ENCODE measurements around the gene ZNF276.

DNA sequence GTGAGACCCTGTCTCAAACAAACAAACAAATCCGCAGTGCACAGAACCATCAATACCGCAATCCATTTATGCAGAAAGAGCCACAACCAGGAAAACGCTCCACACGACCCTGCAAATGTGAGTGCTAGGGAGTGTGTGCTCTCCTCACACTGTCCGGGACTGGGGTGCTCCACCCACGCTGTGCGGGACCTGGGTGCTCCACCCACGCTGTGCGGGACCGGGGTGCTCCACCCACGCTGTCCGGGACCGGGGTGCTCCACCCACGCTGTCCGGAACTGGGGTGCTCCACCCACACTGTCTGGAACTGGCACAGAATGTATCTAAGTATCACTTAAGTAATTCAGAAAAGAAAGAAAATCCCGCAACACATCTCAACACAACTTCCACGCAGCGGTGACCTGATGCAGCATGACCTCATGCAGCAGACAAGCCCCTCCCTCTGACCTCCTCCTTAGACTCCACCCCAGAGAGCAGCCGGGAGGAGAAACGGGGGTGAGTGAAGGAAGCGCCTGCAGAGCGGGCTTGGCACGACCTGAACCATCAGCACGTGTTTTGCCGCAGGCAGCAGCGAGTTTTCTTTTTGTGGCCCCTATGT lies 38.5 kb downstream of the ZNF276 start:
- TF ChIP-seq, protein P1, sequence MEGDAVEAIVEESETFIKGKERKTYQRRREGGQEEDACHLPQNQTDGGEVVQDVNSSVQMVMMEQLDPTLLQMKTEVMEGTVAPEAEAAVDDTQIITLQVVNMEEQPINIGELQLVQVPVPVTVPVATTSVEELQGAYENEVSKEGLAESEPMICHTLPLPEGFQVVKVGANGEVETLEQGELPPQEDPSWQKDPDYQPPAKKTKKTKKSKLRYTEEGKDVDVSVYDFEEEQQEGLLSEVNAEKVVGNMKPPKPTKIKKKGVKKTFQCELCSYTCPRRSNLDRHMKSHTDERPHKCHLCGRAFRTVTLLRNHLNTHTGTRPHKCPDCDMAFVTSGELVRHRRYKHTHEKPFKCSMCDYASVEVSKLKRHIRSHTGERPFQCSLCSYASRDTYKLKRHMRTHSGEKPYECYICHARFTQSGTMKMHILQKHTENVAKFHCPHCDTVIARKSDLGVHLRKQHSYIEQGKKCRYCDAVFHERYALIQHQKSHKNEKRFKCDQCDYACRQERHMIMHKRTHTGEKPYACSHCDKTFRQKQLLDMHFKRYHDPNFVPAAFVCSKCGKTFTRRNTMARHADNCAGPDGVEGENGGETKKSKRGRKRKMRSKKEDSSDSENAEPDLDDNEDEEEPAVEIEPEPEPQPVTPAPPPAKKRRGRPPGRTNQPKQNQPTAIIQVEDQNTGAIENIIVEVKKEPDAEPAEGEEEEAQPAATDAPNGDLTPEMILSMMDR (IDR thresholded peaks at IDR 0.05; ENCODE audit: borderline replicate concordance, extremely low read depth, low read length, poor library complexity, severe bottlenecking) = no peak
- TF ChIP-seq EZH2 (IDR thresholded peaks at IDR 0.05; ENCODE audit: borderline replicate concordance, low read depth, low read length, severe bottlenecking) = no peak
